HEK293 (cell line): ENCODE measurements around the gene LHFPL4.

Experiments used
- CTCF ChIA-PET: fragments of 350-600 bp; formaldehyde crosslinking; extraction: SDS; loops from one replicate; lab custom pipeline; 2021; ENCODE audit warnings: antibody characterized with exemption; lab: Yijun Ruan, JAX
- POLR2A ChIA-PET: fragments of 300-600 bp; formaldehyde crosslinking; extraction: SDS; loops from one replicate; lab custom pipeline; 2020; ENCODE audit warnings: antibody characterized with exemption, inconsistent platforms; lab: Yijun Ruan, JAX
- H3K27ac ChIP-seq: fragments of 200-500 bp; sonication (Bioruptor generic); 2 replicates; pipeline ENCODE4 v1.5.1; 2014; ENCODE audit warnings: low read depth, low read length, control low read depth, inconsistent platforms; ENCODE audit errors: extremely low read depth
- H3K36me3 ChIP-seq, 2 experiments: fragments of 200-500 bp in 1 of 2; sonication (Bioruptor generic) in 1 of 2; 1 replicate in 1 of 2; 2 replicates in 1 of 2; pipeline ENCODE4 v1.5.1; 2014 to 2017; ENCODE audit warnings: inconsistent platforms in 2 of 2, low read length in 2 of 2; ENCODE audit not compliant: control insufficient read depth in 2 of 2, insufficient read depth in 1 of 2
- H3K4me1 ChIP-seq: fragments of 200-500 bp; sonication (Bioruptor generic); 2 replicates; pipeline ENCODE4 v1.5.1; 2014; ENCODE audit warnings: mild to moderate bottlenecking, low read length, inconsistent platforms; ENCODE audit not compliant: control insufficient read depth, insufficient read depth
- H3K4me3 ChIP-seq: 2 replicates; pipeline ENCODE4 v1.5.1; 2011; ENCODE audit warnings: low read depth, mild to moderate bottlenecking, control low read depth, low read length, moderate library complexity
- H3K9me3 ChIP-seq: fragments of 200-500 bp; sonication (Bioruptor generic); 2 replicates; pipeline ENCODE4 v1.5.1; 2014; ENCODE audit warnings: low read depth, low read length, inconsistent platforms; ENCODE audit not compliant: control insufficient read depth, insufficient read depth
- KLF8 ChIP-seq: fragments of 450-650 bp; formaldehyde crosslinking; IDR thresholded peaks from 2 replicates; pipeline ENCODE4 v1.5.1; 2016; ENCODE audit warnings: missing biosample characterization, missing genetic modification characterization
- ZBTB17 ChIP-seq: fragments of 450-650 bp; formaldehyde crosslinking; IDR thresholded peaks from 2 replicates; pipeline ENCODE4 v1.5.1; 2016; ENCODE audit warnings: missing biosample characterization, missing genetic modification characterization
- ZNF184 ChIP-seq: fragments of 450-650 bp; IDR thresholded peaks from 2 replicates; pipeline ENCODE4 v1.5.1; 2018; ENCODE audit warnings: missing biosample characterization, mild to moderate bottlenecking, missing genetic modification characterization
- ZNF629 ChIP-seq: fragments of 450-650 bp; formaldehyde crosslinking; IDR thresholded peaks from 2 replicates; pipeline ENCODE4 v1.5.1; 2017; ENCODE audit warnings: missing biosample characterization, missing genetic modification characterization

LHFPL4 gene

GRCh38 chr3:9448643-9449042 is 105.0 kb downstream of the LHFPL4 start:
- no peak overlapping the region for H3K4me3 ChIP-seq
- no peak overlapping the region for H3K27ac ChIP-seq
- no peaks in the 10 kb centered on the region for H3K4me1 ChIP-seq
- CTCF ChIA-PET: no interaction called here
- TF ChIP-seq ZBTB17 (tag by site-specific recombination): no peak
- no peak for TF ChIP-seq KLF8 (tag by site-specific recombination)
- no peak for TF ChIP-seq ZNF184 (tag by site-specific recombination)
- no peak for TF ChIP-seq ZNF629
- POLR2A ChIA-PET: no interaction called here
- peaks cover 89 to 92% of the 10 kb centered on the region in 2 experiments for H3K36me3 ChIP-seq
- H3K9me3 ChIP-seq: no peaks in the 10 kb centered on the region
